NCI-H82 (cell line): ENCODE results near the gene MTCL1.

Source experiments
- DNase-seq: peaks from one replicate; lab custom pipeline; 2025; lab: John Stamatoyannopoulos, UW

MTCL1 gene

GRCh38 chr18:8771930-8772329 is 66.6 kb downstream of the MTCL1 start:
- peak; percentile 69 for DNase-seq

- no peak for DNase-seq
These were observed 68.6 kb downstream of the MTCL1 start for GRCh38 chr18:8773980-8774379.

GRCh38 chr18:8776013-8776943 is 70.9 kb downstream of the MTCL1 start:
- peak; percentile 93 for DNase-seq

- no peak for DNase-seq
These were observed 72.5 kb downstream of the MTCL1 start for GRCh38 chr18:8777846-8778245.

GRCh38 chr18:8778386-8778785 is 73.0 kb downstream of the MTCL1 start:
- no peak for DNase-seq

- no peak for DNase-seq
These were observed 73.5 kb downstream of the MTCL1 start for GRCh38 chr18:8778824-8779223.

- DNase-seq = no peak
These were observed 73.9 kb downstream of the MTCL1 start for GRCh38 chr18:8779251-8779650.

GRCh38 chr18:8780227-8780626 is 74.9 kb downstream of the MTCL1 start:
- no peak for DNase-seq

- DNase-seq = no peak
These were observed 76.3 kb downstream of the MTCL1 start for GRCh38 chr18:8781671-8782070.

- no peak for DNase-seq
These were observed 78.1 kb downstream of the MTCL1 start for GRCh38 chr18:8783335-8783993.

- no peak for DNase-seq
These were observed 78.7 kb downstream of the MTCL1 start for GRCh38 chr18:8783994-8784530.

- DNase-seq = no peak
These were observed 79.9 kb downstream of the MTCL1 start for GRCh38 chr18:8785261-8785660.

GRCh38 chr18:8785855-8786482 is 80.6 kb downstream of the MTCL1 start:
- DNase-seq = no peak

GRCh38 chr18:8786483-8787370 is 81.4 kb downstream of the MTCL1 start:
- DNase-seq = no peak

GRCh38 chr18:8787371-8787670 is 82.0 kb downstream of the MTCL1 start:
- DNase-seq = no peak

- DNase-seq = no peak
These were observed 82.4 kb downstream of the MTCL1 start for GRCh38 chr18:8787794-8788193.

GRCh38 chr18:8788503-8789429 is 83.4 kb downstream of the MTCL1 start:
- no peak for DNase-seq

GRCh38 chr18:8791171-8791651 is 85.9 kb downstream of the MTCL1 start:
- DNase-seq = no peak

GRCh38 chr18:8792688-8793316 is 87.4 kb downstream of the MTCL1 start:
- no peak for DNase-seq
